DND-41 (cell line): ENCODE measurements around the gene EIF4H.

ENCODE experiments used
- CTCF ChIP-seq: IDR thresholded peaks from 2 replicates; pipeline ENCODE4 v1.5.1; 2012; ENCODE audit warnings: borderline replicate concordance, low read length, moderate library complexity, mild to moderate bottlenecking; ENCODE audit not compliant: poor library complexity, severe bottlenecking; ENCODE audit errors: extremely low read depth
- EZH2 ChIP-seq: IDR thresholded peaks from 3 replicates; pipeline ENCODE4 v1.6.1; 2012; ENCODE audit warnings: borderline replicate concordance, low read depth, mild to moderate bottlenecking, moderate library complexity, low read length, inconsistent platforms; ENCODE audit not compliant: severe bottlenecking

- peak; percentile 18 for TF ChIP-seq CTCF
- TF ChIP-seq EZH2 = no peak
Measured at GRCh38 chr7:74174606-74175082, 488 bp downstream of the EIF4H start.
